Hepatocyte (in vitro differentiated cells): ENCODE results near the gene MCL1.
"Not testable (repeated sequence)": the region's sequence is repeated elsewhere in the genome, so short reads cannot be mapped to it uniquely, and the experiment has no call there.

Source experiments
- CTCF ChIP-seq: fragments of 200-600 bp; sonication (generic); IDR thresholded peaks from 2 replicates; pipeline ENCODE4 v1.5.1; 2016; ENCODE audit warnings: antibody characterized with exemption, mild to moderate bottlenecking; ENCODE audit not compliant: poor library complexity
- EZH2 ChIP-seq: fragments of 200-600 bp; sonication (generic); IDR thresholded peaks from 2 replicates; pipeline ENCODE4 v1.6.1; 2016; ENCODE audit warnings: antibody characterized with exemption, mild to moderate bottlenecking, borderline replicate concordance

DNA sequence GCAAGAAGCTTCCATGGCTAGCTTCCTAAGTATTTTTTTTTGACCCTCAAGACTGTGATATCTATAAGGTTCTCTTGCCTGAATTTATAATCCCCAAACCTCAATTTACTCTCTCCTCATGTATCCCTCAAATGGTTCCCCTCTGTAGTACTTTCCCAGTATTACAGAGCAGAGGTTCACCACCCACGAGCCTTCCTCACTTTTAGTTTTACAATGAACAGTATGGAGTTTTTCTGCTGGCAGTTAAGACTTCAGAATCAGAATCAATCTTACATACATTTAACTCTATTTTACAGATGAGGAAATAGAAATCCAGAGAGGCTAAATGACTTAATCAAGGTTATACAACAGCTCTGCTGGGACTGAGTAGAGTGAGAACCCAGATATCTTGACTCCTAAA is 45.1 kb upstream of the MCL1 start:
- TF ChIP-seq CTCF, EZH2: not testable (repeated sequence)
